Rectal smooth muscle tissue (tissue), 1 donor: ENCODE data around the gene IL11.

Experiments
- H3K27ac ChIP-seq: one replicate; pipeline ENCODE4 v1.7.0; 2013; ENCODE audit warnings: low read depth, low read length, inconsistent platforms
- H3K27me3 ChIP-seq: one replicate; pipeline ENCODE4 v1.7.0; 2013; ENCODE audit warnings: low read length; ENCODE audit not compliant: control insufficient read depth, insufficient read depth
- H3K36me3 ChIP-seq: one replicate; pipeline ENCODE4 v1.7.0; 2013; ENCODE audit warnings: low read length; ENCODE audit not compliant: control insufficient read depth, insufficient read depth
- H3K4me1 ChIP-seq: one replicate; pipeline ENCODE4 v1.7.0; 2013; ENCODE audit warnings: low read length; ENCODE audit not compliant: control insufficient read depth, insufficient read depth
- H3K4me3 ChIP-seq: one replicate; pipeline ENCODE4 v1.7.0; 2013; ENCODE audit warnings: low read length
- H3K9ac ChIP-seq: one replicate; pipeline ENCODE4 v1.7.0; 2013; ENCODE audit warnings: low read length

The IL11 gene

GRCh38 chr19:55362174-55362989 is 7.9 kb downstream of the IL11 start:
- H3K27ac ChIP-seq, result no peak overlapping the region
- H3K4me3 ChIP-seq, result no peak overlapping the region
- no peaks in the 10 kb centered on the region for H3K4me1 ChIP-seq
- H3K9ac ChIP-seq, result no peak overlapping the region
- peaks cover 2% of the 10 kb centered on the region for H3K27me3 ChIP-seq
- H3K36me3 ChIP-seq, result no peaks in the 10 kb centered on the region

GRCh38 chr19:55360902-55361301 is 9.4 kb downstream of the IL11 start:
- Histone ChIP-seq H3K4me1 (no peaks in the 10 kb centered on the region), H3K27ac (no peak overlapping the region), H3K9ac (no peak overlapping the region), H3K4me3 (no peak overlapping the region), H3K36me3 (no peaks in the 10 kb centered on the region), H3K27me3 (peaks cover 3% of the 10 kb centered on the region)

GRCh38 chr19:55358943-55359908 is 11.0 kb downstream of the IL11 start:
- H3K36me3 ChIP-seq, result no peaks in the 10 kb centered on the region
- H3K27ac ChIP-seq, result no peak overlapping the region
- no peaks in the 10 kb centered on the region for H3K4me1 ChIP-seq
- H3K27me3 ChIP-seq, result peaks cover 5% of the 10 kb centered on the region
- H3K4me3 ChIP-seq, result no peak overlapping the region
- no peak overlapping the region for H3K9ac ChIP-seq

GRCh38 chr19:55358493-55358892 is 11.8 kb downstream of the IL11 start:
- Histone ChIP-seq H3K4me1 (peaks cover under 1% of the 10 kb centered on the region), H3K9ac (no peak overlapping the region), H3K36me3 (no peaks in the 10 kb centered on the region), H3K27ac (no peak overlapping the region), H3K4me3 (no peak overlapping the region), H3K27me3 (peaks cover 5% of the 10 kb centered on the region)

- Histone ChIP-seq H3K27ac (no peak overlapping the region), H3K4me3 (no peak overlapping the region), H3K27me3 (peaks cover 27% of the 10 kb centered on the region), H3K4me1 (peaks cover 3% of the 10 kb centered on the region), H3K36me3 (no peaks in the 10 kb centered on the region), H3K9ac (no peak overlapping the region)
Measured at GRCh38 chr19:55355213-55355821, 14.9 kb downstream of the IL11 start.

GRCh38 chr19:55354698-55355212 is 15.5 kb downstream of the IL11 start, which contains the start of gene COX6B2:
Gene COX6B2 (minus strand): TSS chr19:55354719. CDS start chr19:55354521, 198 bp downstream.
- Histone ChIP-seq H3K4me1 (peaks cover 3% of the 10 kb centered on the region), H3K9ac (no peak within 1 kb of the TSS), H3K36me3 (no peaks in the 10 kb centered on the region), H3K27ac (no peak within 1 kb of the TSS), H3K27me3 (peaks cover 27% of the 10 kb centered on the region), H3K4me3 (peak within 1 kb of the TSS; percentile 54)

- Histone ChIP-seq H3K9ac (no peak overlapping the region), H3K27ac (no peak overlapping the region), H3K4me1 (peaks cover 3% of the 10 kb centered on the region), H3K27me3 (peaks cover 27% of the 10 kb centered on the region), H3K36me3 (no peaks in the 10 kb centered on the region), H3K4me3 (peak overlapping the region; percentile 54)
Measured at GRCh38 chr19:55353803-55354697, 16.2 kb downstream of the IL11 start.

GRCh38 chr19:55353356-55353802 is 16.9 kb downstream of the IL11 start:
- Histone ChIP-seq H3K36me3 (no peaks in the 10 kb centered on the region), H3K27ac (no peak overlapping the region), H3K9ac (no peak overlapping the region), H3K27me3 (peaks cover 27% of the 10 kb centered on the region), H3K4me1 (peaks cover 3% of the 10 kb centered on the region), H3K4me3 (peak overlapping the region; percentile 54)

- H3K27ac ChIP-seq, result no peak overlapping the region
- H3K4me3 ChIP-seq, result no peak overlapping the region
- peaks cover 3% of the 10 kb centered on the region for H3K4me1 ChIP-seq
- no peak overlapping the region for H3K9ac ChIP-seq
- H3K36me3 ChIP-seq, result no peaks in the 10 kb centered on the region
- H3K27me3 ChIP-seq, result peaks cover 27% of the 10 kb centered on the region
Measured at GRCh38 chr19:55352549-55353145, 17.6 kb downstream of the IL11 start.

- H3K36me3 ChIP-seq, result no peaks in the 10 kb centered on the region
- H3K27me3 ChIP-seq, result peaks cover 24% of the 10 kb centered on the region
- no peak overlapping the region for H3K27ac ChIP-seq
- no peak overlapping the region for H3K9ac ChIP-seq
- H3K4me3 ChIP-seq, result no peak overlapping the region
- peaks cover 3% of the 10 kb centered on the region for H3K4me1 ChIP-seq
Measured at GRCh38 chr19:55352040-55352439, 18.2 kb downstream of the IL11 start.
